Activated CD8-positive, alpha-beta memory T cell treated with anti-CD3 and anti-CD28 coated beads, Interleukin-2, amount 50 U/mL, for 48 hours (primary cell): ENCODE data around the gene RAPSN.

Experiments
- DNase-seq: peaks from one replicate; pipeline ENCODE4 v3.0.0-alpha.2; 2020

Gene RAPSN

DNA sequence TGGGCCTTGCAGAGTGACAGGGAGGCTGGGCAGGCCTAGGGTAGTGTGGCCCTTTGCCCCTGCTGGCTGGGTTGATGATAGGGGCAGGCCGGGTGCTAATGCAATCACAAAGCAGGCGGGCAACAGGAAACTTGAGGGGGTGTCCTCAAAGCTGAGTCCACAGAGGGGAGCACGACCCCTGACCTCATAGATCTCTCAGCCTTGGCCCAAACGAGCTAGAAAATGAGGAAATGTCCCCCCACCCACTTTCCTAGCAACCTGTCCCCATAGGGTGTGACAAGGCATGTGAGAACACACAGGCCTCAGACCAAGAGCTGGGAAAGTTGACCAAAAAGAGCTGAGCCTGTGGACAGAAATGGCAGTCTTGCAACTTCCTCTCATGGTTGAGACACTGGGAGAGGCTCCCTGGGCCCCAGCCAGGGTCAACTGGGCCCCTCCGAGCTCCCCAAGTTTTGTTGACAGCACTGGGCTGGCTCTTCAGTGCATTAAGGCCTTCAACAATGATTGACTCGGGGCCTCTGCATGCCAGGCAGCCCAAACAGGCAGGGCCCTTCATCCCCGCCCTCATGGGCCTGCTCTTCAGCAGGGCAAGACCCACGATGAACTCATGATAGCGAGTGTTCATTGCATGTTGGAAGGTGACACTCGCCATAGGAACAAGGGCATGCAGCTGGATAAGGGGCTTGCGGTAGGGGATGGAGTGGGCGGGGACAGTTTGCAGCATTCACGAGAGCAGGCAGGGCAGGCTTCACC is 60.8 kb downstream of the RAPSN start:
- DNase-seq, result peak; percentile 47
